Ramos (cell line): ENCODE results near the gene MAT2A.
"Not testable (repeated sequence)": the region's sequence is repeated elsewhere in the genome, so short reads cannot be mapped to it uniquely, and the experiment has no call there.

Source experiments
- in situ Hi-C: fragments of 300-500 bp; cut with MboI; formaldehyde crosslinking; loops from one replicate; pipeline ENCODE4 v1.14.3; 2022; ENCODE audit warnings: low sequenced_read_pairs; ENCODE audit not compliant: unreplicated experiment

MAT2A gene

GRCh38 chr2:85545780-85546240, 6.8 kb downstream of the MAT2A start:
- in situ Hi-C loops = no loop called here

DNA sequence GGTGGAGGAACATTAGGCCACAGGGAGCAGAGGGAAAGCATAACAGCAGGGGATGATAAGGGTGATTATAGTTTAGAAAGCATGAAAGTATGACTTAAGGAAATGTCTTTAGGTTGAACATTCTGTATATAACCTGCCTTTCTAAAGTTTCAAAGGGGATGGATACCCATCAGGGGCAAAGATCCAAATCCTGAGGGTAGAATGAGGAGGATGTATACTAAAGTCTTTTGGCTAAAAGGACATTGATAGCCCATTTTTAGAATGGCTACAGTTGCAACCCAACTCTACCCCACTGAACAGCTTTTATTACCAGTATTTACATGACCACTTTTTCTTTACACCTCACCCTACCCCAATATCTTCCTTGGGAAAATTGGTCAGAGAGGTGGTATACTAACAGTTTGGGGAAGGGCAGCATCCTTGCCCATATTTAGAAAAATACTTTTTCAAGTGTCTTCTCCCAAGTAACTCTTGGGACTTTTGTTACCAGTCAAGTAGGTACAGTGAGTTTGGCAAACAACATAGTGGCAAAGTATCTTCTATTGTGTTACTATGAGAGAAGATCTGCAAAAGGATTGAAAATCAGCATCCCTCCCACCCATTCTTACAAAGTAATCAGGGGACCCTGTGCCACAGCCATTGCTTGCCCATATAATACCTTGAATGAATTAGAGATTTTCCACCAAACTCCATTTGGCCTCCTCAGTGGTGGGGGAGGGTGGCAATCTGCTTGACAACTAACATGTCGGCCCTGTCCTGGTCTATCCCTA, 8.3 kb downstream of the MAT2A start:
- in situ Hi-C loops = no loop called here

DNA sequence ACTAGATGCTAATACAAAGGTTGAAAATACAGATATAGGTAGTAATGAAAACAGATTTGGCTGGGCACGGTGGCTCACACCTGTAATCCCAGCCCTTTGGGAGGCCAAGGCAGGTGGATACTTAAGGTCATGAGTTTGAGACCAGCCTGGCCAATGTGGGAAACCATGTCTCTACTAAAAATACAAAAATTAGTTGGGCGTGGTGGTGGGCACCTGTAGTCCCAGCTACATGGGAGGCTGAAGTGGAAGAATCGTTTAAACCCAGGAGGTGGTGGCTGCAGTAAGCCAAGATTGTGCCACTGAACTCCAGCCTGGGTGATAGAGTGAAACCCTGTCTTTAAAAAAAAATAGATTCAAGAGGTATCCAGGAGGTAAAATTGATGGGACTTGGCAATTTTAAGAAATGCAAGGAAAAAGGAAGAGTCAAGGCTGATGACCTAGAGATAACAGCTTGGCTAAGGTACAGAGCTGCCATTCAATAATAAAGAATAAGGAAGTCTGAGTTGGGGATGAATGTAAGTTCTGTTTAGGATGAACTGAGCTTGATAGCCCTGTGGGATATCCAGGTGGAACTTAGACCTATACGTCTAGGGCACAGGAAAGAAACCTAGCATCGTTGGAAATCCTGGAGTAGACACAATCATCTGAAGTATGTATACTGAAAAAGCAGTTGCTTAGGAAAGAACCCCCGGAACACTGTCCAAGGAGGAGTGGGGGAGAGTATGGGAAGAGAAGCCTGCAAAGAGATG, 9.1 kb downstream of the MAT2A start:
- in situ Hi-C loops = no loop called here

- in situ Hi-C loops = no loop called here
Measured at GRCh38 chr2:85548608-85548900, 9.6 kb downstream of the MAT2A start.

DNA sequence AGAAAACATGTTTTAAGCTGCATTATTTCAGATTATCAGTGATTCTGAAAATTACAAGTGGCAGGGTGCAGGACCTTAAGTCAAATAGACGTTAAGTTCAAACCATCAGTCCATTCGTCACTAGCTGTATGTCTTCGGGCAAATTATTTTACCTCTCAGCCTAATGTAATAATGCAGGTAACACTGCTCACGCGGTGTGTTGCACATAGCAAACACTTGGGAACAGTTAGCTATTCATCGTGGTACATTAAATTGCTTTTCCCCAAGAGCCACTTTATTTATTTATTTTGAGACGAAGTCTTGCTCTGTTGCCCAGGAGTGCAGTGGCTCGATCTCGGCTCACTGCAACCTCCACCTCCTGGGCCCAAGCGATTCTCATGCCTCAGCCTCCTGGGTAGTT, 10.1 kb downstream of the MAT2A start:
- in situ Hi-C loops = no loop called here

DNA sequence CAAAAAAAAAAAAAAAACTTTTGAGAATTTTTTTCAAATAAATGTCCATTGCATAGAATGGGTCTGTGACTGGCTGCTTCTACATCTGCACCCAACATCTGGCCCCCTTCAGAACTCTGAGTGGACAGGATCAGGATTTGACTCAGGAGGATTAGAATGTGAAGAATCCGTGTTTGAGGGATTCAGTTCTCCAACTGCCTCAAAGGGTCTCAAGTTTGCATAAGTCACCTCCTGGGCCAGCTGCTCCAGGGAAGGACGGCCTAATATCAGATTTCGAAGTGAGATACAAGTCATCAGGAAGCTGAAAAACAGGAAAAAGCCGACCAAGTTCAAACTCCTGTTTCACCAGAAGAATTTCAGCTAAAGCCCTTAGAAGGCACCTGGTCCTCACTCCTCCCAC, 10.9 kb downstream of the MAT2A start:
- in situ Hi-C loops = loop anchor here (5.0 kb wide), 1 partner anchor 128 kb away; no protein-coding TSS in a partner anchor

GRCh38 chr2:85550486-85550885, 11.5 kb downstream of the MAT2A start:
- in situ Hi-C loops = loop anchor here (5.0 kb wide), 1 partner anchor 128 kb away; no protein-coding TSS in a partner anchor

DNA sequence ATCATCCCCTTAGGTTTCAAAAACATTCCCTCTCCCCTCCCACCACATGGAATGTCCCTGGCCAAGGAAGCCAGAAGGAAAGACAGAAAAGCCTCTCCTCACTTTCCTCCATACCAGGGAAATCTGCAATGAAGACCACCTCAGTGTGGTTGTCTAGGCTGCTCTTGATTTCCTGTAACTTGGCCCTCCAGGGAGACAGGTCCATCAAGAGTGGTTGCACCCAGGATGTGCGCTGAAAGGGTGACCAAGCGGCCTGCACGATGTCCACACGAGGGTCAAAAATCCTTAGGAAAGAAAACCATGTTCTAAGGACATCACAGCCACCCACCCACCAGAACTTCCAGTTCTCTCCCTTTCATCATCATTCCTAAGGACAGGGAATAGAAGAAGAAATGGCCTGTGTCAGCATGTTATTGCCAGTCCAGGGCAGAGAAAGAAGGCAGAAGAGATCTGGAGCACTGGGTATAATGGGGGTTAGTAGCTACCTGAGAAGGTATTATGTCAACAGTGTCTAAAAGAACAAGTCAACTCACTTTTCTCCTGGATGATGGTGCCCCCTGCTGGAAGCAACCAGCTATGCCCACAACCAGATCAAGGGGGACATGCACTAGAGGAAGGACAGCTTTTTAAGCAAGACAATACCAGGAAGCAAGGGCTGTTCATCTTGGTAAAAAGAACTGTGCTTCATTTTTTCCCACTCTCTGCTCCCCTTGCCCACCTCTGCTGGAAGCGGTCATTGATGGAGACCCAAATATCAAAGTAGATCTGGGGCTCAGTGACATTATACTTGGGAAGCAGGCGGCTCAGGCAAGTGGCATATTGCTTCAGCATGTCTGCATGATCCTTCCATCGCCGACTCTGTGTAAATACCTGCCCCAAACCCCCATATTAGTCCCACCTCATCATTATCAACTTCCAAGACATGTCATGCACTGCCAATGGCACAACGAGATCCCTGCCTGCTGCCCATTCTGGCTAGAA, 13.0 kb downstream of the MAT2A start:
- in situ Hi-C loops = loop anchor here (5.0 kb wide), 1 partner anchor 130 kb away; no protein-coding TSS in a partner anchor

GRCh38 chr2:85553184-85553583, 14.2 kb downstream of the MAT2A start:
- in situ Hi-C loops = loop anchor here (5.0 kb wide), 1 partner anchor 131 kb away; no protein-coding TSS in a partner anchor

- in situ Hi-C loops = loop anchor here (5.0 kb wide), 1 partner anchor 133 kb away; no protein-coding TSS in a partner anchor
Measured at GRCh38 chr2:85554980-85555612, 16.1 kb downstream of the MAT2A start.

DNA sequence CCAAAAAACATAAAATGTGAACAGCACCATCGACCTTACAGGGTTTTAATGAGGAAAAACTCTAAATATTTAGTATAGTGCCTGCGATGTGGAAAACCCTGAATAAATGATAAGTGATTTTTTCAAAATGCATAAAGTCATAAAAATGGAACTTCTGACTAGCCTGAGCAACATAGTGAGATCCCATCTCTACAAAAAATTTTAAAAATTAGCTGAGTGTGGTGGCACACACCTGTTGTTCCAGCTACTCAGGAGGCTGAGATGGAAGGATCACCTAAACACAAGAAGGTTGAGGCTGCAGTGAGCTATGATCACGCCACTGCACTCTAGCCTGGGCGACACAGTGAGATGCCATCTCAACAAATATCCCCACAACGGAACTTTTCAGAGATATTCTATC, 18.2 kb downstream of the MAT2A start:
- in situ Hi-C loops = no loop called here

DNA sequence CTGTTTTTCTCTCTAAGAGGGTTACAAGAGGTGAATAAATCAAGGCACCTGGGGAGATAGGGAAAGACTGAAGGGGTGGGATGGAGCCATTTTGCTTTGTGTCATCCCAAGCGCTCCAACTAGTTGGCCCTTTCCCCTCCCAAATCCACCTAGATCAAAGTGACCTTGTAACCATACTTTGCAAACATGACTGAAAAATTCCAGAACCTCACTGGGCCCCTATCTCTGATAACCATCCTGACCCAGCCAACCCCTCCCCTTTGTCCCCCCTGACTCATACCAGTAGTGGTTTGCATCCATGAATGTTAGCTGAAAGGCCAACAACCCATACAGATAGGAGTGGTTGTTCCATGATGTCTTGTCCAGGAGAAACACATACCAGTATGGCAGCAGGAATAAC, 19.2 kb downstream of the MAT2A start:
- in situ Hi-C loops = no loop called here

- in situ Hi-C loops = not testable (repeated sequence)
Measured at GRCh38 chr2:85560403-85560726, 21.4 kb downstream of the MAT2A start.

- in situ Hi-C loops = no loop called here
Measured at GRCh38 chr2:85560812-85561279, 21.9 kb downstream of the MAT2A start.

DNA sequence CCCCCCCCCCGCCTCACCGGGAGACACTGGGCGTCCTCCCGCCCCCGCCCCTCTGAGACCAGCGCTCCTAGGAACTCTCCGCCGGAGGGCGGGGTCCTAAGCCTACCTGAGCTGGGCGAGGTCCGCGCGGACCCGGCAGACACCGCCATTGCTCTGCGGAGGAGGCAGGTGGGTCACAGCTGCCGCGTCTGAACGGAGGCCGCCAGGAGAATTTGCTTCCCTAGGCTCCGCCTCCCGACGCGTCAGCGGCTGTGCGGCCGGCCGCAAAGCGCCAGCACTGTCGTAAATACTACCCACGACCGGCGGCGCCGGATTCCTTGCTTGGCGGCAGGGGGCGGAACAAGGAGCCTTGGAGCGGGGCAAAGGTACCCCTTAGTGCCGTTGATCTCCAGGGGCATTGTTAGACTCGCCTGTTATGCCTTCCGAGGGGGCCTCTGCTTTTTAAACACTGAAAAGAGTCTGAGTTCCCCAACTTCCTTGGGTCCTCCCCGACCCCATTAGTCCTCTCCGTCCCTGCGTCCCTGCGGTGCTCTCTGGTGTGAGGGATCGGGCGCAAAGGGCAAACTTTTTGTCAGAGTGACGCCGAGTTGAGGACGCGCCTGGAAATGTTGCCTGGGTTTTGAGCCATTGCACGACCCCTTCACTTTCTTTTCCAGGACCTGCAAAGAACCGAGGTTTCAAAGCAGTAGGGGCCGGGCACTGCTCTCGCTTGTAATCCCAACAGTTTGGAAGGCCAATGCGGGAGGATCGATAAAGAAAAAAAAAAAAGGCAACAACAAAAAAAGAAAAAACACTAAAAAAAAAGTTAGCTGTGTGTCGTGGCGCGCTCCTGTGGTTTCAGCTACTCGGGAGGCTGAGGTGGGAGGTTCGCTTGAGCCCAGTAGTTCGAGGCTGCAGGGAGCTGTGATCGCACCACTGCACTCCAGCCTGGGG, 22.6 kb downstream of the MAT2A start, which contains the start of gene GGCX:
GGCX (minus strand) TSS at position 214 of the 933 bp plus-strand sequence; CDS start at position 149, 65 bp downstream.
- in situ Hi-C loops = no loop called here

DNA sequence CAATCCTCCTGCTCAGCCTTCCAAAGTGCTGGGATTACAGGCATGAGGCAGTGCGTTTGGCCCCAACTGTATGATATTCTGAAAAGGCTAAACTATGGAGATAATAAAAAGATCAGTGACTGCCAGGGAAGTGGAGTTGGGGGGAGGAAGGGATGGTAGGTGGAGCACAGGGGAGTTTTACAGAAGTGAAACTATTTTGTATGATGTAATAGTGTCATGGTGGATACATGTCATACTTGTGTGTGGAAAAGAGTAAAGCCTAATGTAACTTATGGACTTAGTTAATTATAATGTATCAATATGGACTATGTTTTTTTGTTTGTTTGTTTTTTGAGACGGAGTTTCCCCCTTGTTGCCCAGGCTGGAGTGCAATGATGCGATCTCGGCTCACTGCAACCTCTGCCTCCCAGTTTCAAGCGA, 25.2 kb downstream of the MAT2A start:
- in situ Hi-C loops = no loop called here

DNA sequence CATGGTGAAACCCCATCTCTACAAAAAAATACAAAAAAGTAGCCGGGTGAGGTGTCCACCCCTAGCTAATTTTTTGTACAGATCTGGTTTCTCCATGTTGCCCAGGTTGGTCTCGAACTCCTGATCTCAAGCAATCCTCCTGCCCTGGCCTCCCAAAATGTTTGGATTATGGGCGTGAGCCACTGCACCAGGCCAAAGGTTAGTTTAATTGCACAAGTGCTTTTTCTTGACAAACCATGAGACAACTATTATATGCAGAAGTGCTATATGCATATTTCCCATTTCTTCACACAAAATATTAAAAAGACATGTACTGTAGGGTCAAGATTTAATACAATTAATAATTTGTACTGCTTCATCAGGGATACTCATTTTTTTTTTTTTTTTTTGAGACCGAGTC, 27.3 kb downstream of the MAT2A start:
- in situ Hi-C loops = no loop called here

DNA sequence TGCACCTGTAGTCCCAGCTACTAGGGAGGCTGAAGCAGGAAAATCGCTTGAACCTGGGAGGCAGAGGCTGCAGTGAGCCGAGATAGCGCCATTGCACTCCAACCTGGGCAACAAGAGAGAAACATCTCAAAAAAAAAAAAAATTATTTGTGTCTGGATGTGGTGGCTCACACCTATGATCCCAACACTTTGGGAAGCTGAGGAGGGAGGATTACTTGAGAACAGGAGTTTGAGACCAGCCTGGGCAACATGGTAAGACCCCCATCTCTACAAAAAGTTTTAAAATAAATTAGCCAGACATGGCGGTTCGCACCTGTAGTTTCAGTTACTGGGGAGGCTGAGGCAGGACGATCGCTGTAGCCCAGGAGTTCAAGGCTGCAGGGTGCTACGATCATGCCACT, 36.8 kb downstream of the MAT2A start:
- in situ Hi-C loops = no loop called here

DNA sequence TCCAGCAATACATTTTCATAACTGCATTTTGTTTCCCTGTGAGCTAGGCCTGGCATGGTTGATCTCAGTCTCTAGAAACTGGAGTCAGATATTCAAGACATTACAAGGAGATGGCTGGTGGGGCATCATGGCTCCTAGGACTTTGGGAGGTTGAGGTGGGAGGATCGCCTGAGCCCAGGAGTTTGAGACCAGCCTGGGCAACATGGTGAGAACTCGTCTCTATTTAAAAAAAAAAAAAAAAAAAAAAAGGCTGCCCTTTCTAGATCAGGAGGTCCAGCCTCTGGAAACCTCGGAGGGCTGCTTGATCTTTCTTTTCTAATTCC, 38.1 kb downstream of the MAT2A start:
- in situ Hi-C loops = no loop called here
